OCI-LY7 (cell line): ENCODE data around the gene CNOT10. TPM values are rescaled to one million over a fixed set of nuclear protein-coding genes. Genes with fewer than 3 reads are reported as not detected.

Source experiments
- BruUV-seq: library from RNA; stranded (reverse); fragments of 400-500 nt; replicated peaks from 2 replicates; lab custom pipeline; 2021; lab: Mats Ljungman, UMichigan
- CTCF ChIA-PET: fragments of 300-600 bp; sonication (Branson Sonifier 250); formaldehyde crosslinking; loops from one replicate; lab custom pipeline; 2022; ENCODE audit warnings: antibody characterized with exemption; ENCODE audit not compliant: unreplicated experiment; lab: Charles Lee
- POLR2A ChIA-PET: fragments of 300-600 bp; sonication (Branson Sonifier 250); formaldehyde crosslinking; loops from one replicate; lab custom pipeline; 2022; ENCODE audit warnings: antibody characterized with exemption; lab: Charles Lee
- DNase-seq: peaks from one replicate; pipeline ENCODE4 v3.0.0-alpha.2; 2015; ENCODE audit warnings: low spot score
- H2AFZ ChIP-seq: fragments of 200-600 bp; sonication (generic), shearing (Covaris generic); 2 replicates; pipeline ENCODE4 v1.6.1; 2014; ENCODE audit warnings: mild to moderate bottlenecking, antibody characterized with exemption, low read length, moderate library complexity
- H3K27ac ChIP-seq: fragments of 200-600 bp; sonication (generic); 2 replicates; pipeline ENCODE4 v1.5.1; 2014; ENCODE audit warnings: mixed run types, low read depth, mild to moderate bottlenecking, moderate library complexity, low read length, inconsistent platforms; ENCODE audit not compliant: poor library complexity, severe bottlenecking
- H3K36me3 ChIP-seq: fragments of 200-600 bp; sonication (generic); 2 replicates; pipeline ENCODE4 v1.6.1; 2014; ENCODE audit warnings: mild to moderate bottlenecking, antibody characterized with exemption, low read length, moderate library complexity, mixed read lengths; ENCODE audit not compliant: insufficient read depth
- H3K4me1 ChIP-seq: fragments of 200-600 bp; sonication (generic); 2 replicates; pipeline ENCODE4 v1.5.1; 2014; ENCODE audit warnings: mild to moderate bottlenecking, low read length; ENCODE audit not compliant: insufficient read depth, poor library complexity, severe bottlenecking
- H3K4me2 ChIP-seq: fragments of 200-600 bp; sonication (generic); 2 replicates; pipeline ENCODE4 v1.6.1; 2014; ENCODE audit warnings: mild to moderate bottlenecking, low read length
- H3K4me3 ChIP-seq: fragments of 200-600 bp; sonication (generic); 2 replicates; pipeline ENCODE4 v1.5.1; 2014; ENCODE audit warnings: mild to moderate bottlenecking, low read depth, low read length; ENCODE audit not compliant: poor library complexity, severe bottlenecking
- H3K79me2 ChIP-seq: fragments of 200-600 bp; sonication (generic); 2 replicates; pipeline ENCODE4 v1.6.1; 2016; ENCODE audit warnings: low read depth, mild to moderate bottlenecking, low read length, moderate library complexity, mixed read lengths; ENCODE audit not compliant: insufficient read depth
- H3K9me2 ChIP-seq: fragments of 200-600 bp; sonication (generic); 2 replicates; pipeline ENCODE4 v1.6.1; 2016; ENCODE audit warnings: mild to moderate bottlenecking, low read length, mixed read lengths; ENCODE audit not compliant: insufficient read depth
- H3K9me3 ChIP-seq: fragments of 200-600 bp; sonication (generic); 2 replicates; pipeline ENCODE4 v1.6.1; 2014; ENCODE audit warnings: mild to moderate bottlenecking, mixed run types, low read length, mixed read lengths
- H4K20me1 ChIP-seq: fragments of 200-600 bp; sonication (generic); 2 replicates; pipeline ENCODE4 v1.6.1; 2014; ENCODE audit warnings: mild to moderate bottlenecking, antibody characterized with exemption, low read length, moderate library complexity, mixed read lengths; ENCODE audit not compliant: insufficient read depth
- CTCF ChIP-seq: fragments of 200-600 bp; sonication (generic); conservative IDR thresholded peaks from 2 replicates; pipeline ENCODE4 v1.5.1; 2014; ENCODE audit warnings: mild to moderate bottlenecking, antibody characterized with exemption, low read length, moderate library complexity, mixed read lengths
- EZH2phosphoT487 ChIP-seq: fragments of 200-600 bp; sonication (generic); IDR thresholded peaks from 2 replicates; pipeline ENCODE4 v1.6.1; 2018; ENCODE audit warnings: low read depth, borderline replicate concordance, mild to moderate bottlenecking, mixed run types, antibody characterized with exemption, low read length, moderate library complexity, mixed read lengths
- intact Hi-C: fragments of 100-400 bp; cut with micrococcal nuclease; formaldehyde crosslinking; loops from one replicate; pipeline ENCODE4 v1.10.0; 2022; ENCODE audit not compliant: unreplicated experiment
- total RNA-seq, 2 experiments: library from RNA; depleted of rRNA in 1 of 2; stranded (reverse); fragments of >200 nt in 1 of 2; shearing (Covaris generic) in 1 of 2; gene quantifications; 2 replicates each; pipeline ENCODE4 v1.2.3, GENCODE V29; 2014 to 2022

Gene CNOT10
- total RNA-seq, 2 experiments from 2014 or later: 56.1 to 60.3 TPM

GRCh38 chr3:32764481-32764880, 79.5 kb downstream of the CNOT10 start:
- H3K9me2 ChIP-seq: no peaks in the 10 kb centered on the region
- H3K27ac ChIP-seq: no peak overlapping the region
- no peaks in the 10 kb centered on the region for H3K9me3 ChIP-seq
- no peak for TF ChIP-seq CTCF
- TF ChIP-seq EZH2phosphoT487: no peak
- BruUV-seq: no TSS peak
- H4K20me1 ChIP-seq: no peaks in the 10 kb centered on the region
- intact Hi-C loops: no loop called here
- no peak overlapping the region for H2AFZ ChIP-seq
- H3K36me3 ChIP-seq: peaks cover 70% of the 10 kb centered on the region
- H3K4me2 ChIP-seq: no peak overlapping the region
- POLR2A ChIA-PET: interaction anchor here (1.1 kb wide), 1 partner anchor 50 kb away, joined by 7 read pairs; no protein-coding TSS in a partner anchor
- no peaks in the 10 kb centered on the region for H3K4me1 ChIP-seq
- H3K4me3 ChIP-seq: no peak overlapping the region
- no peaks in the 10 kb centered on the region for H3K79me2 ChIP-seq
- DNase-seq: no peak
- CTCF ChIA-PET: no interaction called here

DNA sequence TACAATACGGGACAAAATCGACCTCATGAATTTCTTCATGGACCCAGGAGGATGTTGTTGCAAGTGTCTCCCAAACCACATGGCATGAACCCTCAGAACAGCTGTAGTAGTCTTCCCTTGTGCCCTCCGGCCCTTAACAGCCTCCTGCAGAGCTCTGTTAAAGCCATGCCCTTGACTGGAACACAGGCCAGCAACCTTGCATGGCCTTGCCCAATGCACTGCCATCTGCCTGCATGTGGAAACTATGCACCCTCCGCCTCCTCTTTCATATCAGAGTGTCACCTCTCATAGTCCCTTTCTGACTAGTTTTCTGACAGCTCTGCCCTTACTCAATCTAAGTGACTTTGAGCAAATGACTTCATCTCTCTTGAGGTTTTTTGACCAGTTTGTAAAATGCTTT, 93.4 kb downstream of the CNOT10 start:
- Histone ChIP-seq H3K9me2 (no peaks in the 10 kb centered on the region), H4K20me1 (no peaks in the 10 kb centered on the region), H3K4me2 (no peak overlapping the region), H3K36me3 (peaks cover 30% of the 10 kb centered on the region), H3K79me2 (no peaks in the 10 kb centered on the region), H3K4me3 (no peak overlapping the region), H3K9me3 (no peaks in the 10 kb centered on the region), H3K4me1 (no peaks in the 10 kb centered on the region), H3K27ac (no peak overlapping the region), H2AFZ (no peak overlapping the region)
- ChIA-PET POLR2A (interaction anchor here (1.0 to 1.4 kb wide), 2 partner anchors 10 to 18 kb away, joined by 3 to 4 read pairs; no protein-coding TSS in a partner anchor), CTCF (no interaction called here)
- intact Hi-C loops: no loop called here
- no TSS peak for BruUV-seq
- TF ChIP-seq EZH2phosphoT487 (no peak), CTCF (0 out of 2 replicates have a peak, but pooled peaks have one; percentile 26)
- no peak for DNase-seq

- no peak for DNase-seq
- Histone ChIP-seq H3K79me2 (no peaks in the 10 kb centered on the region), H2AFZ (no peak overlapping the region), H4K20me1 (no peaks in the 10 kb centered on the region), H3K9me3 (no peaks in the 10 kb centered on the region), H3K4me1 (no peaks in the 10 kb centered on the region), H3K9me2 (no peaks in the 10 kb centered on the region), H3K4me3 (no peak overlapping the region), H3K27ac (no peak overlapping the region), H3K36me3 (peaks cover 14% of the 10 kb centered on the region; the same call in 1 of the 2 replicates), H3K4me2 (peak overlapping the region; percentile 92)
- TF ChIP-seq CTCF: no peak
- TF ChIP-seq EZH2phosphoT487: no peak
- CTCF ChIA-PET: no interaction called here
- POLR2A ChIA-PET: interaction anchor here (0.7 kb wide), 1 partner anchor 9 kb away, joined by 3 read pairs; no protein-coding TSS in a partner anchor
- no TSS peak for BruUV-seq
- intact Hi-C loops: no loop called here
Observed at GRCh38 chr3:32780071-32780734, 95.2 kb downstream of the CNOT10 start.
